Left ventricle myocardium inferior (tissue), 1 donor: ENCODE measurements around the gene ARHGAP29. TPM values are rescaled to one million over a fixed set of nuclear protein-coding genes. Genes with fewer than 3 reads are reported as not detected.

Experiments
- DNase-seq: peaks from one replicate; pipeline ENCODE4 v3.0.0-alpha.2; 2020
- H3K27ac ChIP-seq: fragments of 200-600 bp; replicated peaks from 2 replicates; pipeline ENCODE4 v1.8.0; 2021
- H3K27me3 ChIP-seq: fragments of 200-600 bp; 2 replicates; pipeline ENCODE4 v1.8.0; 2021; ENCODE audit warnings: low read depth
- H3K36me3 ChIP-seq: fragments of 200-600 bp; 2 replicates; pipeline ENCODE4 v1.8.0; 2021
- H3K4me1 ChIP-seq: fragments of 200-600 bp; 2 replicates; pipeline ENCODE4 v1.8.0; 2021
- H3K4me3 ChIP-seq: fragments of 200-600 bp; 2 replicates; pipeline ENCODE4 v1.8.0; 2021; ENCODE audit warnings: mild to moderate bottlenecking, moderate library complexity
- H3K9me3 ChIP-seq: fragments of 200-600 bp; replicated peaks from 2 replicates; pipeline ENCODE4 v1.8.0; 2021
- intact Hi-C: fragments of 100-400 bp; cut with micrococcal nuclease; formaldehyde crosslinking; loops from one replicate; pipeline ENCODE4 v1.11.0; 2022
- total RNA-seq: library from RNA; stranded (reverse); fragmentation: NEBNext Ultra II Directional; extraction: Animal tissue kit (Norgen Biotek cat#: 25700); gene quantifications from one replicate; pipeline ENCODE4 v1.2.1, GENCODE V29; 2021
- TF ChIP-seq, protein P1 (sequence below): fragments of 200-600 bp; IDR thresholded peaks from 2 replicates; pipeline ENCODE4 v1.8.0; 2021; ENCODE audit warnings: antibody characterized with exemption, mild to moderate bottlenecking, borderline replicate concordance
- donor health status: DM: no; HTN: yes; CAD: no; lungs with severe emphysema.

The ARHGAP29 gene
- total RNA-seq, 1 donor from 2014 or later, result 26.5 TPM

GRCh38 chr1:94282143-94282711, 44.8 kb upstream of the ARHGAP29 start:
- Histone ChIP-seq H3K27ac (no peak overlapping the region), H3K4me1 (peaks cover 12% of the 10 kb centered on the region), H3K36me3 (no peaks in the 10 kb centered on the region), H3K27me3 (no peaks in the 10 kb centered on the region), H3K4me3 (no peak overlapping the region), H3K9me3 (no peaks in the 10 kb centered on the region)
- no peak for DNase-seq
- TF ChIP-seq, protein P1, sequence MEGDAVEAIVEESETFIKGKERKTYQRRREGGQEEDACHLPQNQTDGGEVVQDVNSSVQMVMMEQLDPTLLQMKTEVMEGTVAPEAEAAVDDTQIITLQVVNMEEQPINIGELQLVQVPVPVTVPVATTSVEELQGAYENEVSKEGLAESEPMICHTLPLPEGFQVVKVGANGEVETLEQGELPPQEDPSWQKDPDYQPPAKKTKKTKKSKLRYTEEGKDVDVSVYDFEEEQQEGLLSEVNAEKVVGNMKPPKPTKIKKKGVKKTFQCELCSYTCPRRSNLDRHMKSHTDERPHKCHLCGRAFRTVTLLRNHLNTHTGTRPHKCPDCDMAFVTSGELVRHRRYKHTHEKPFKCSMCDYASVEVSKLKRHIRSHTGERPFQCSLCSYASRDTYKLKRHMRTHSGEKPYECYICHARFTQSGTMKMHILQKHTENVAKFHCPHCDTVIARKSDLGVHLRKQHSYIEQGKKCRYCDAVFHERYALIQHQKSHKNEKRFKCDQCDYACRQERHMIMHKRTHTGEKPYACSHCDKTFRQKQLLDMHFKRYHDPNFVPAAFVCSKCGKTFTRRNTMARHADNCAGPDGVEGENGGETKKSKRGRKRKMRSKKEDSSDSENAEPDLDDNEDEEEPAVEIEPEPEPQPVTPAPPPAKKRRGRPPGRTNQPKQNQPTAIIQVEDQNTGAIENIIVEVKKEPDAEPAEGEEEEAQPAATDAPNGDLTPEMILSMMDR, result no peak
- intact Hi-C loops, result no loop called here

- Histone ChIP-seq H3K4me1 (peaks cover 12% of the 10 kb centered on the region), H3K4me3 (no peak overlapping the region), H3K27me3 (no peaks in the 10 kb centered on the region), H3K9me3 (no peaks in the 10 kb centered on the region), H3K27ac (peak overlapping the region; percentile 14), H3K36me3 (no peaks in the 10 kb centered on the region)
- TF ChIP-seq, protein P1, result no peak
- intact Hi-C loops, result no loop called here
- DNase-seq, result no peak
Measured at GRCh38 chr1:94281361-94282142, 44.2 kb upstream of the ARHGAP29 start.

DNA sequence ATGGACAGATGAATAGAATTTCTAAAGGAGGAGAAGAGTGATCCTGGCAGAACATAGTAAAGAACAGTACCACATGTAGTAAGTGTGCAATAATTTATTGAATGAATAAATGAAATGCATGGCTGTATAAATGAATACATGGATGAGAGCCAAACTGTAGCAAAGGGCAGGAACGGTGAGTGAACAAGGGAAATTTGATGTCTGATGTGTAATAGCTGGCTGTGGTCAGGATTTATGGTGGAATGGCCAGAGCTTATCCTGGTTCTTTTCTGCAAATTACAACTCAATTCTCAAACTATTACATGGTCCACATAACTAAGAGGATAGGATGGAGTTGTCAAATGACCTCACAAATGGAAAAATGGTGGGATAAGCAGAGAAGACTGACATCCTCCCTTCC, 43.2 kb upstream of the ARHGAP29 start:
- H3K9me3 ChIP-seq, result no peaks in the 10 kb centered on the region
- peaks cover 12% of the 10 kb centered on the region for H3K4me1 ChIP-seq
- H3K36me3 ChIP-seq, result no peaks in the 10 kb centered on the region
- intact Hi-C loops, result no loop called here
- no peak overlapping the region for H3K4me3 ChIP-seq
- H3K27ac ChIP-seq, result no peak overlapping the region
- no peaks in the 10 kb centered on the region for H3K27me3 ChIP-seq
- TF ChIP-seq, protein P1, result no peak
- DNase-seq, result no peak

DNA sequence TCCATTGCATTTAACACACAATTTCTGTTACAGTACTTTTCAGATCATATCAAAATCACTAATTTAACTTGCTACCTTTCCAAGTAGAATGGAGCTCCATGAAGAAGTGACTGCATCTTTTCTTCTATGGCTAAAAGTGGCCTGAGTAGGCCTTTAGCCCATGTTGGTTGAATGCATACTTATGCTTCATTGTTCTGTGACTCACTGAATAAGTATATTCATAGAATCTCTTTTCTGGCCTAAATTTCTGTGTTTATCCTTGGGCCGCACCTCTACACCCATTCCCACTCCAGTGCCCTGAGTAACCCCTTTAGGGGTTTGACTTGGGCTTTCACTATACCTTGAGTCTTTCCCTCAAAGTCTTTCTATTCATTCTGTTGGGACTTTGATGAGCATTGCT, 42.1 kb upstream of the ARHGAP29 start:
- intact Hi-C loops, result no loop called here

GRCh38 chr1:94279038-94279437, 41.7 kb upstream of the ARHGAP29 start:
- Histone ChIP-seq H3K27me3 (no peaks in the 10 kb centered on the region), H3K27ac (no peak overlapping the region), H3K4me3 (no peak overlapping the region), H3K9me3 (no peaks in the 10 kb centered on the region), H3K36me3 (no peaks in the 10 kb centered on the region), H3K4me1 (peaks cover 12% of the 10 kb centered on the region)
- no peak for DNase-seq
- intact Hi-C loops, result no loop called here
- TF ChIP-seq, protein P1, result no peak

More for the DNA sequence above, 42.1 kb upstream of the ARHGAP29 start:
- no peak for DNase-seq
- H3K9me3 ChIP-seq, result no peaks in the 10 kb centered on the region
- TF ChIP-seq, protein P1, result no peak
- no peaks in the 10 kb centered on the region for H3K27me3 ChIP-seq
- H3K4me1 ChIP-seq, result peaks cover 12% of the 10 kb centered on the region
- no peak overlapping the region for H3K27ac ChIP-seq
- H3K36me3 ChIP-seq, result no peaks in the 10 kb centered on the region
- H3K4me3 ChIP-seq, result no peak overlapping the region
